ENCODE results near the gene GCNT3.
"Not testable (repeated sequence)": the region's sequence is repeated elsewhere in the genome, so short reads cannot be mapped to it uniquely, and the experiment has no call there.

GCNT3 gene

GRCh38 chr15:59618406-59618805 lies 6.8 kb downstream of the GCNT3 start:
- no peaks in the 10 kb centered on the region for H3K36me3 ChIP-seq

GRCh38 chr15:59622289-59622688 lies 10.7 kb downstream of the GCNT3 start:
- no peak overlapping the region for H3K4me3 ChIP-seq (ENCODE audit: low read depth in 1 of 2, low read length in 1 of 2)
- H3K4me1 ChIP-seq (ENCODE audit: control insufficient read depth in 1 of 2, insufficient read depth in 1 of 2, low read depth in 1 of 2, low read length in 1 of 2) = no peaks in the 10 kb centered on the region
- no peak for TF ChIP-seq CTCF (IDR thresholded peaks at IDR 0.05)
- H3K36me3 ChIP-seq = no peaks in the 10 kb centered on the region
- no peaks in the 10 kb centered on the region for H3K9me3 ChIP-seq
- H3K27ac ChIP-seq = no peak overlapping the region
- H3K27me3 ChIP-seq = peaks cover 37% of the 10 kb centered on the region

More at GRCh38 chr15:59618406-59618805, 6.8 kb downstream of the GCNT3 start:
- H3K9me3 ChIP-seq = no peaks in the 10 kb centered on the region
- peaks cover 50% of the 10 kb centered on the region for H3K27me3 ChIP-seq
- H3K4me3 ChIP-seq (ENCODE audit: low read depth in 1 of 2, low read length in 1 of 2) = no peak overlapping the region
- no peak overlapping the region for H3K27ac ChIP-seq
- H3K4me1 ChIP-seq (ENCODE audit: control insufficient read depth in 1 of 2, insufficient read depth in 1 of 2, low read depth in 1 of 2, low read length in 1 of 2) = no peaks in the 10 kb centered on the region
- no peak for TF ChIP-seq CTCF (IDR thresholded peaks at IDR 0.05)

DNA sequence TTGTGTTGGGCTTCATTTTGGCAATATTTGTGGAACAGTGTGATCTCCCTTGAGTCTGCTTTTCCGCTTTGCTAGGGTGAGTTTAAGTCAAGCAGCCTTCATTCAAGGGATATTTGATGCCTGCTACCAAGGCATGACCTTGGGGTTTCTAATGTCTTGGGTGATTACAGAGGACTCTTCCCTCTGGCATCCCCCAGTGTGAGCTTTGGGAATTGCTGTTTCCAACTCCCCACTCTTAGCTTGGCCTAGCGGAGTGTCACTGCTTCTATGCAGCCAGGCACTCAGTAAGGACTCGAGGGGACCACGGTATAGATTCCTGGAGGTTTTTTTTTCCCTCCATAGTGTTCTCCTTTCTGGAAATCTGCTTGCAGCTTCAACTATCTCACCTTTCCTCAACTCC lies 21.1 kb downstream of the GCNT3 start:
- Histone ChIP-seq H3K4me3 (ENCODE audit: low read depth in 1 of 2, low read length in 1 of 2) (no peak overlapping the region), H3K36me3 (peaks cover 7% of the 10 kb centered on the region), H3K27ac (no peak overlapping the region), H3K4me1 (ENCODE audit: control insufficient read depth in 1 of 2, insufficient read depth in 1 of 2, low read depth in 1 of 2, low read length in 1 of 2) (no peaks in the 10 kb centered on the region), H3K9me3 (no peaks in the 10 kb centered on the region), H3K27me3 (no peaks in the 10 kb centered on the region)
- no peak for TF ChIP-seq CTCF (IDR thresholded peaks at IDR 0.05)

GRCh38 chr15:59636184-59636583 lies 24.6 kb downstream of the GCNT3 start:
- no peaks in the 10 kb centered on the region for H3K4me1 ChIP-seq (ENCODE audit: control insufficient read depth in 1 of 2, insufficient read depth in 1 of 2, low read depth in 1 of 2, low read length in 1 of 2)
- H3K9me3 ChIP-seq = no peaks in the 10 kb centered on the region
- H3K36me3 ChIP-seq = peaks cover 41% of the 10 kb centered on the region
- H3K4me3 ChIP-seq (ENCODE audit: low read depth in 1 of 2, low read length in 1 of 2) = no peak overlapping the region
- H3K27me3 ChIP-seq = no peaks in the 10 kb centered on the region
- TF ChIP-seq CTCF (IDR thresholded peaks at IDR 0.05) = no peak
- H3K27ac ChIP-seq = no peak overlapping the region

- not testable (repeated sequence) for H3K4me3 ChIP-seq (ENCODE audit: low read depth in 1 of 2, low read length in 1 of 2); H3K9me3 ChIP-seq; H3K4me1 ChIP-seq (ENCODE audit: control insufficient read depth in 1 of 2, insufficient read depth in 1 of 2, low read depth in 1 of 2, low read length in 1 of 2); H3K27ac ChIP-seq; H3K27me3 ChIP-seq
- peaks cover 52% of the 10 kb centered on the region for H3K36me3 ChIP-seq
Measured at GRCh38 chr15:59637507-59637906, 25.9 kb downstream of the GCNT3 start.

- Histone ChIP-seq H3K9me3 (no peaks in the 10 kb centered on the region), H3K27me3 (no peaks in the 10 kb centered on the region), H3K27ac (no peak overlapping the region), H3K4me3 (ENCODE audit: low read depth in 1 of 2, low read length in 1 of 2) (no peak overlapping the region), H3K36me3 (peaks cover 84% of the 10 kb centered on the region), H3K4me1 (ENCODE audit: control insufficient read depth in 1 of 2, insufficient read depth in 1 of 2, low read depth in 1 of 2, low read length in 1 of 2) (no peaks in the 10 kb centered on the region)
- TF ChIP-seq CTCF (IDR thresholded peaks at IDR 0.05) = no peak
Measured at GRCh38 chr15:59642351-59642750, 30.8 kb downstream of the GCNT3 start.

Data from neutrophil (primary cell).